Measurements from ENCODE around the gene PSMB7.
A peak's percentile ranks its signal among the peaks of the same experiment; 100 is the strongest.

Gene PSMB7

GRCh38 chr9:124410321-124410913 is 4.8 kb downstream of the PSMB7 start:
- no peak for DNase-seq (ENCODE audit: extremely low read depth, low read depth)
- peak; percentile 24 for TF ChIP-seq CTCF (IDR thresholded peaks at IDR 0.05; ENCODE audit: low read depth, low read length)

- no peak for TF ChIP-seq CTCF (IDR thresholded peaks at IDR 0.05; ENCODE audit: low read depth, low read length)
- no peak for DNase-seq (ENCODE audit: extremely low read depth, low read depth)
Observed at GRCh38 chr9:124409410-124409809, 5.8 kb downstream of the PSMB7 start.

- no peak for DNase-seq (ENCODE audit: extremely low read depth, low read depth)
- TF ChIP-seq CTCF (IDR thresholded peaks at IDR 0.05; ENCODE audit: low read depth, low read length): no peak
Observed at GRCh38 chr9:124403246-124403645, 12.0 kb downstream of the PSMB7 start.

- DNase-seq (ENCODE audit: extremely low read depth, low read depth): no peak
- no peak for TF ChIP-seq CTCF (IDR thresholded peaks at IDR 0.05; ENCODE audit: low read depth, low read length)
Observed at GRCh38 chr9:124399968-124400940, 15.0 kb downstream of the PSMB7 start.

- TF ChIP-seq CTCF (IDR thresholded peaks at IDR 0.05; ENCODE audit: low read depth, low read length): peak; percentile 15; the same call in 1 of the 2 replicates
- no peak for DNase-seq (ENCODE audit: extremely low read depth, low read depth)
Observed at GRCh38 chr9:124399323-124399967, 15.8 kb downstream of the PSMB7 start.

- no peak for TF ChIP-seq CTCF (IDR thresholded peaks at IDR 0.05; ENCODE audit: low read depth, low read length)
- DNase-seq (ENCODE audit: extremely low read depth, low read depth): no peak
Observed at GRCh38 chr9:124398191-124398935, 16.9 kb downstream of the PSMB7 start.

Measured in AG09319 (cell line).